Body of pancreas (tissue), 4 donors: ENCODE measurements around the gene POLR1E. TPM values are rescaled to one million over a fixed set of nuclear protein-coding genes. Genes with fewer than 3 reads are reported as not detected.

Experiments
- ATAC-seq: fragments of 150-250 bp; one replicate; pipeline ENCODE4 v1.9.1; 2016
- DNase-seq, 4 donors: peaks; one replicate each; pipeline ENCODE4 v3.0.0-alpha.2; 2019
- H3K27ac ChIP-seq, 4 donors: fragments of 200-600 bp; sonication (generic); 1 replicate in 3 of 4; 2 replicates in 1 of 4; pipeline versions ENCODE4 v1.5.1 to v1.6.1; 2016 to 2019; ENCODE audit warnings: mild to moderate bottlenecking in 1 of 4, mixed read lengths in 1 of 4, moderate library complexity in 1 of 4
- H3K27me3 ChIP-seq, 2 donors: fragments of 200-600 bp; sonication (generic); one replicate each; pipeline ENCODE4 v1.6.0; 2016; ENCODE audit warnings: mild to moderate bottlenecking in 1 of 2
- H3K36me3 ChIP-seq, 2 donors: fragments of 200-600 bp; sonication (generic); replicated peaks in 1 of 2; 2 replicates each; pipeline ENCODE4 v1.5.1; 2016; ENCODE audit warnings: low read depth in 2 of 2; ENCODE audit not compliant: insufficient read depth in 1 of 2
- H3K4me1 ChIP-seq: fragments of 200-600 bp; sonication (generic); one replicate; pipeline ENCODE4 v1.6.0; 2016
- H3K4me3 ChIP-seq, 2 donors: fragments of 200-600 bp; sonication (generic); 1 replicate in 1 of 2; 2 replicates in 1 of 2; pipeline ENCODE4 v1.5.1; 2016 to 2019
- H3K9me3 ChIP-seq, 3 donors: fragments of 200-600 bp; sonication (generic); 1 replicate in 2 of 3; 2 replicates in 1 of 3; pipeline ENCODE4 v1.5.1; 2016
- POLR2A ChIP-seq, 3 donors: fragments of 450-650 bp; IDR thresholded peaks; one replicate each; pipeline ENCODE4 v1.6.1; 2016; ENCODE audit warnings: antibody characterized with exemption in 3 of 3, mild to moderate bottlenecking in 2 of 3
- WGBS, 2 donors: methylation state at CpG; one replicate each; pipeline ENCODE4 v1.1.5; 2017; 5-methylcytosine and 5-hydroxymethylcytosine counted together
- intact Hi-C: fragments of 100-400 bp; cut with DNase I; formaldehyde crosslinking; loops from one replicate; pipeline ENCODE4 v1.15.1; 2023
- total RNA-seq, 2 donors: library from RNA; depleted of rRNA; stranded (reverse); fragments of >200 nt; gene quantifications; one replicate each; pipeline ENCODE4 v1.1.0, GENCODE V29; 2016
- TF ChIP-seq, protein P1 (sequence below), 7 experiments: fragments of 450-650 bp in 4 of 7; fragments of 200-600 bp in 3 of 7; sonication (generic) in 3 of 7; IDR thresholded peaks; one replicate each; pipeline ENCODE4 v1.5.1; 2016 to 2019; ENCODE audit warnings: antibody characterized with exemption in 7 of 7

POLR1E gene
- total RNA-seq, 2 donors from 2014 or later, result 9.6 to 15.0 TPM

DNA sequence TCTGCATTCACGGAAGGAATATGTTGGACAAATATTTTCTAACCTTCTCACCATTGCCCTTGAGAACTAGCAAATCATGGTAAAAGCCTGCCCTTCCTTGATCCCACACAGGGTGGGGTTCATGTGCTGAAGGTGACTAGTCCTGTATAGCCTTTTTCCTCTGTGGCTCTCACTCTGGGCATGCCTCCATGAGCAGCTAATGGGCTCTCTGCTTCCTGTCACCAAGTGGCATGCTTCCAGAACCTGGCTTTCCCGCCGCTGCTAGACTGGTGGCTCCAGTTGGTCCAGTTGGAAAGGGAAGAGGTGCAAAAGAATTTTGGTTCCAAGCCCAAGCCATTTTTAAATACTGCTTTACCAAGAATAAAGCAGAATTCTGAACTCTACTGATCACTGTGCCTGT, 54.9 kb downstream of the POLR1E start:
- Histone ChIP-seq H3K4me3 (no peak overlapping the region), H3K27me3 (no peaks in the 10 kb centered on the region), H3K27ac (peak overlapping the region in 3 of 4 donors; percentile 11 to 25 (median 19)), H3K4me1 (peaks cover 26% of the 10 kb centered on the region), H3K36me3 (no peaks in the 10 kb centered on the region), H3K9me3 (no peaks in the 10 kb centered on the region)
- ATAC-seq (peak; percentile 80), DNase-seq (peak; percentile 69 to 83 (median 80))
- 25 to 29% methylated on average over 3 of the region's 3 CpGs for WGBS, 2 donors
- intact Hi-C loops, result no loop called here
- TF ChIP-seq, protein P1, sequence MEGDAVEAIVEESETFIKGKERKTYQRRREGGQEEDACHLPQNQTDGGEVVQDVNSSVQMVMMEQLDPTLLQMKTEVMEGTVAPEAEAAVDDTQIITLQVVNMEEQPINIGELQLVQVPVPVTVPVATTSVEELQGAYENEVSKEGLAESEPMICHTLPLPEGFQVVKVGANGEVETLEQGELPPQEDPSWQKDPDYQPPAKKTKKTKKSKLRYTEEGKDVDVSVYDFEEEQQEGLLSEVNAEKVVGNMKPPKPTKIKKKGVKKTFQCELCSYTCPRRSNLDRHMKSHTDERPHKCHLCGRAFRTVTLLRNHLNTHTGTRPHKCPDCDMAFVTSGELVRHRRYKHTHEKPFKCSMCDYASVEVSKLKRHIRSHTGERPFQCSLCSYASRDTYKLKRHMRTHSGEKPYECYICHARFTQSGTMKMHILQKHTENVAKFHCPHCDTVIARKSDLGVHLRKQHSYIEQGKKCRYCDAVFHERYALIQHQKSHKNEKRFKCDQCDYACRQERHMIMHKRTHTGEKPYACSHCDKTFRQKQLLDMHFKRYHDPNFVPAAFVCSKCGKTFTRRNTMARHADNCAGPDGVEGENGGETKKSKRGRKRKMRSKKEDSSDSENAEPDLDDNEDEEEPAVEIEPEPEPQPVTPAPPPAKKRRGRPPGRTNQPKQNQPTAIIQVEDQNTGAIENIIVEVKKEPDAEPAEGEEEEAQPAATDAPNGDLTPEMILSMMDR (IDR thresholded peaks at IDR 0.05), result peak in 3 of 7 experiments; percentile 14 to 21 (median 17)
- no peak for TF ChIP-seq POLR2A (IDR thresholded peaks at IDR 0.05)

DNA sequence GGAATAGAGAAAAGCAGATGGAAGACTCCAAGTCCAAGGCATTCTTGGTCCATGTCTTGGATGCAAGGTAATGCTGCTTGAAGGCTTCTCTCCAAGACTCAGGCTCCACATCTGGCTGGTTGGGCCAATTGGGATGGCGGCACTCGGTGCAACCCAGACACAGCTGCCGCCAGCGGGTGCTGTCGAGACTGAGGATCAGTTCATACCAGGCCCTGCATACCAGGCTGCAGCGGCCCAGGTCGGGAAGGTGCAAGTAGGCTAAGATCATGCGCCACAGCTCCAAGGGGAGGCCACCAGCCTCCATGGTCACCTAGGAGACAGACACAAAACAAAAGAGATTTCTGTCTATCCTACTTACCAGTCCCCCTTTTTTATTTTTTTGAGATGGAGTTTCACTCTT, 55.7 kb downstream of the POLR1E start:
- no peak for DNase-seq
- ATAC-seq, result no peak
- Histone ChIP-seq H3K4me3 (no peak overlapping the region), H3K36me3 (no peaks in the 10 kb centered on the region), H3K27me3 (no peaks in the 10 kb centered on the region), H3K27ac (no peak overlapping the region), H3K9me3 (no peaks in the 10 kb centered on the region), H3K4me1 (peaks cover 26% of the 10 kb centered on the region)
- 93 to 97% methylated on average over 8 of the region's 8 CpGs for WGBS, 2 donors
- TF ChIP-seq POLR2A (IDR thresholded peaks at IDR 0.05), result no peak
- TF ChIP-seq, protein P1 (IDR thresholded peaks at IDR 0.05), result no peak
- intact Hi-C loops, result no loop called here

DNA sequence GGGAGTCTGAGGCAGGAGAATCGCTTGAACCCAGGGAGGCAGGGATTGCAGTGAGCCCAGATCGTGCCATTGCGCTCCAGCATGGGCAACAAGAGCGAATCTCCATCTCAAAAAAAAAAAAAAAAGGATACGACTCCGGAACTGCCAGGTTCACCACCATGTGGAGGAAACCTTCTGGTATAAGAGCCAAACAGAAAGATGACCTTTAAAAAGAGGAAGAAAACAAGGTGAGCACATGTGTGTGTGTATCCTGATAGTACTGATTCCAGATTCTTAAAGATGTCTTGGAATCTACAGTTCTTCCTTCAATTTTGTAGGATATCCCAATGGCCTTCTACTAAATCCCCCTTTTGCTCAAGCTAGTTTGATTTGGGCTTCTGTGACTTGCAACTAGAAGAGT, 56.7 kb downstream of the POLR1E start:
- Histone ChIP-seq H3K27ac (no peak overlapping the region), H3K4me1 (peaks cover 26% of the 10 kb centered on the region), H3K4me3 (no peak overlapping the region), H3K9me3 (no peaks in the 10 kb centered on the region), H3K27me3 (no peaks in the 10 kb centered on the region), H3K36me3 (no peaks in the 10 kb centered on the region)
- DNase-seq (no peak), ATAC-seq (no peak)
- intact Hi-C loops, result no loop called here
- WGBS, 2 donors, result 94% methylated on average over 6 of the region's 6 CpGs
- TF ChIP-seq, protein P1 (IDR thresholded peaks at IDR 0.05), result no peak
- TF ChIP-seq POLR2A (IDR thresholded peaks at IDR 0.05), result no peak

DNA sequence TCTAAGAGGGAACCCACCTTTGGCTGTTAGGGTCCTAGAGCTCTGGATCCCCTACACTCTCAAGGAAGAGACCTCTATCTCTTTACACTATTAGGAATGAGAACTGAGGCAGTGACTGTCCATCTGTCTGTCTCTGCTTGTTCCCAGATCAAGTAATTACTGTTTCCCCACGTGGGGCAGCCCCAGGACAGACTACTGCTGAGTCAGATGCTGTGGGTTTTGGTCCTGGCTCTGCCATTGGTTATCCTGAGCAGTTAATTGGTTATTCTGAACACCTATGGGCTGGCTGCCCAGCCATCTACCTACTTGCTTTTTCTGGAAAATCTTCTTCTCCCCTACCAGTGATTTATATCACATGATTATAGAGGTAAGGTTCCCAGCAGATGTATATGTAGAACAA, 57.1 kb downstream of the POLR1E start:
- no peak for DNase-seq
- no peaks in the 10 kb centered on the region for H3K9me3 ChIP-seq
- H3K27me3 ChIP-seq, result no peaks in the 10 kb centered on the region
- WGBS, 2 donors, result 56 to 64% methylated on average over 1 of the region's 1 CpG
- ATAC-seq, result no peak
- H3K4me1 ChIP-seq, result peaks cover 26% of the 10 kb centered on the region
- no peaks in the 10 kb centered on the region for H3K36me3 ChIP-seq
- H3K4me3 ChIP-seq, result no peak overlapping the region
- H3K27ac ChIP-seq, result no peak overlapping the region
- intact Hi-C loops, result no loop called here
- TF ChIP-seq, protein P1 (IDR thresholded peaks at IDR 0.05), result no peak
- no peak for TF ChIP-seq POLR2A (IDR thresholded peaks at IDR 0.05)

DNA sequence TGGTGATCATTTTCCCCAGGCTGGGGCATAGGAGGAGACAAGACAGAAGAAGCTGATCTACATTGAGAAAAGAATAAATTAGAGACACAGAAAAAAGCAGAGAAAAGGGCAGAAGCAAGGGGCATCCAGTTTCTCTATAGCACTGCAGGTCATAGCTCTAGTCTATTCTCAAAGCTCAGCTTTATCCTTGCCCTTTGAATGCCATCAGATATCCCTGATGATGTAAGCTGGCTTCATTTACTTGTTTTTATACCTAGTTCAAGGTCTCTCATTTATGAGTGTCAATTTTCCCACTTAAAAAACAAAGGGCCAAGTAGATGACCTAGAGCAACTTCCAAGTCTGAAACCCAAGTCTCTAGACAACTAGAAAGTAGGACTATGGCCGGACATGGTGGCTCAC, 57.7 kb downstream of the POLR1E start:
- Histone ChIP-seq H3K27me3 (no peaks in the 10 kb centered on the region), H3K9me3 (no peaks in the 10 kb centered on the region), H3K4me3 (no peak overlapping the region), H3K36me3 (no peaks in the 10 kb centered on the region), H3K27ac (no peak overlapping the region), H3K4me1 (peaks cover 26% of the 10 kb centered on the region)
- DNase-seq, result no peak
- intact Hi-C loops, result no loop called here
- ATAC-seq, result no peak
- TF ChIP-seq, protein P1 (IDR thresholded peaks at IDR 0.05), result no peak
- 80 to 100% methylated on average over 1 of the region's 1 CpG for WGBS, 2 donors
